Measurements from ENCODE around the gene PPP4R4.
"Not testable (repeated sequence)": the region's sequence is repeated elsewhere in the genome, so short reads cannot be mapped to it uniquely, and the experiment has no call there.

PPP4R4 gene

GRCh38 chr14:94179244-94179643 is 5.1 kb downstream of the PPP4R4 start:
- Histone ChIP-seq H3K27ac (ENCODE audit: low read depth, low read length) (no peak overlapping the region), H3K36me3 (ENCODE audit: control insufficient read depth, insufficient read depth, low read length) (no peaks in the 10 kb centered on the region), H3K4me3 (ENCODE audit: low read depth, low read length) (no peak overlapping the region), H3K9ac (ENCODE audit: low read length) (no peak overlapping the region), H3K27me3 (ENCODE audit: control insufficient read depth, insufficient read depth, low read length) (peaks cover 21% of the 10 kb centered on the region), H3K4me1 (ENCODE audit: control insufficient read depth, insufficient read depth, low read length) (peaks cover 8% of the 10 kb centered on the region; the same call in 1 of the 2 replicates), H3K9me3 (ENCODE audit: control insufficient read depth, insufficient read depth, low read depth, low read length) (no peaks in the 10 kb centered on the region)

DNA sequence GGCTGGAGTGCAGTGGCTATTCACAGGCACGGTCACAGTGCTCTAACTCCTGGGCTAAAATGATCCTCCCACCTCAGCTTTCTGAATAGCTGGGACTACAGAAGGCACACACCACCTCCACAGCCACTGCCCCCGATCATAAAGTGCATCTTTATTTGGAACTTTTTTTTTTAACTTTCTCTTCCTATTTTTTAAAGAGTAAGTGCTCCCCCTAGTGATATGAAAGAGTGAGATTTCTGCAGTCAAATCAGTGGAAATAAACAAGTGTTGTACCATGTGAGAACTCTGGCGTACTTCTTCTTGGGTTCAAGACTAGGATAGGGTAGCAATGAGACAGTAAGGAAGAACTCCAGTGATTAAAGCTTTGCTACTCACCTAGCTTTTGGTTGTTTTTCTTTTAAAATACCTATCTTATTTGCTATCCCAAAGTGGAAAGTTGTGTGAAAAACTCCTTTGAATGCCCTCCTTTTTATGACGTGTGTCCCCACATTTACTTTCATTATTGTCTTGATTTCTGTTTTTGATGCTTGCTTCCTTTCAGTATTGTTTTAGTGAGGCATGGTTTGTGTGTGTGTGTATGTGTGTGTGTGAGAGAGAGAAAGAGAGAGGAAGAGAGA is 6.6 kb downstream of the PPP4R4 start:
- Histone ChIP-seq H3K9ac (ENCODE audit: low read length) (no peak overlapping the region), H3K27ac (ENCODE audit: low read depth, low read length) (no peak overlapping the region), H3K27me3 (ENCODE audit: control insufficient read depth, insufficient read depth, low read length) (peaks cover 12% of the 10 kb centered on the region), H3K36me3 (ENCODE audit: control insufficient read depth, insufficient read depth, low read length) (no peaks in the 10 kb centered on the region), H3K9me3 (ENCODE audit: control insufficient read depth, insufficient read depth, low read depth, low read length) (no peaks in the 10 kb centered on the region), H3K4me3 (ENCODE audit: low read depth, low read length) (no peak overlapping the region), H3K4me1 (ENCODE audit: control insufficient read depth, insufficient read depth, low read length) (peaks cover 7% of the 10 kb centered on the region; the same call in 1 of the 2 replicates)

DNA sequence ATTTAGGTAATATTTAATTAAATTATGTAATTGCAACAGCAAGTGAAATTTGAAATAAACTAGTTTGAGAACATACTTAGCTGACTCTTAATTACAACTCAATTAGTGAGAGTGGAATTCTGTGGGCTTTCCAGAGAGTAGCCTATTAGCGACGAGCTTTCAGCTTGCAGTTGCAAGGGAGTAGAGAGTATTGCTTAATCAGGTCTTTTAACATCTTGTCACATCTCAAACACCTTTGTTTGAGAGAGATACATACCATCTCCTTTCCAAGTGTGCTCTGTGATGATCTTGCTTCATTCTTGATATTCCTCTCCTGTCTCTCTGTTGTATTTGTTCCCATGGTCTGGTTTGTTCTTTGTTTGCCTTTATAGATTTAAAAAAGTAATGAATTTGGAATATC is 7.7 kb downstream of the PPP4R4 start:
- H3K9ac ChIP-seq (ENCODE audit: low read length) = no peak overlapping the region
- peaks cover under 1% of the 10 kb centered on the region; the same call in 1 of the 2 replicates for H3K27me3 ChIP-seq (ENCODE audit: control insufficient read depth, insufficient read depth, low read length)
- H3K4me1 ChIP-seq (ENCODE audit: control insufficient read depth, insufficient read depth, low read length) = 0 out of 2 replicates have a peak, but pooled peaks cover 6% of the 10 kb centered on the region
- H3K27ac ChIP-seq (ENCODE audit: low read depth, low read length) = no peak overlapping the region
- H3K36me3 ChIP-seq (ENCODE audit: control insufficient read depth, insufficient read depth, low read length) = no peaks in the 10 kb centered on the region
- no peak overlapping the region for H3K4me3 ChIP-seq (ENCODE audit: low read depth, low read length)
- no peaks in the 10 kb centered on the region for H3K9me3 ChIP-seq (ENCODE audit: control insufficient read depth, insufficient read depth, low read depth, low read length)

GRCh38 chr14:94192536-94192935 is 18.4 kb downstream of the PPP4R4 start:
- peaks cover 5% of the 10 kb centered on the region for H3K4me1 ChIP-seq (ENCODE audit: control insufficient read depth, insufficient read depth, low read length)
- H3K9ac ChIP-seq (ENCODE audit: low read length) = no peak overlapping the region

DNA sequence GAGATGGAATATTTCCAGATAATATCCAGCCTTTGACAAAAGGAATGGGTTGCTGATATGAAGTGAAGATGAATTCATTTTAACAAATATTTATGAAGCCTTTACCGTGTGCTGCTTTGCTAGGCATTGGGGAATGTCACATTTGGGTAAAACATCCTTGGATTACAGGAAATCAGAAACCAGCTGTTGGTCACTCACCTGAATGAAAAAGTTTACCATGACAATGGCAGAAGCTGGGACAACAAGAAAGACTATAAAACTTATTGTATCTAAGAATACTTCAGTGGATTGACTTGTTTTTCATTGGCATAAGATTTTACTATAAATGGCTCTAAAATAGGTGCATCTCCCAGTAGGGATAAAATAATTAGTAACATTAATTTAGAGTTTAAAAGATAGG is 19.7 kb downstream of the PPP4R4 start:
- H3K36me3 ChIP-seq (ENCODE audit: control insufficient read depth, insufficient read depth, low read length) = no peaks in the 10 kb centered on the region
- 0 out of 2 replicates have a peak overlapping the region, but pooled peaks have one; percentile 20 for H3K27ac ChIP-seq (ENCODE audit: low read depth, low read length)
- H3K9me3 ChIP-seq (ENCODE audit: control insufficient read depth, insufficient read depth, low read depth, low read length) = peaks cover 4% of the 10 kb centered on the region; the same call in 1 of the 2 replicates
- no peaks in the 10 kb centered on the region for H3K27me3 ChIP-seq (ENCODE audit: control insufficient read depth, insufficient read depth, low read length)
- H3K9ac ChIP-seq (ENCODE audit: low read length) = no peak overlapping the region
- H3K4me3 ChIP-seq (ENCODE audit: low read depth, low read length) = no peak overlapping the region
- peaks cover 5% of the 10 kb centered on the region for H3K4me1 ChIP-seq (ENCODE audit: control insufficient read depth, insufficient read depth, low read length)

More at GRCh38 chr14:94192536-94192935, 18.4 kb downstream of the PPP4R4 start:
- Histone ChIP-seq H3K36me3 (ENCODE audit: control insufficient read depth, insufficient read depth, low read length) (no peaks in the 10 kb centered on the region), H3K9me3 (ENCODE audit: control insufficient read depth, insufficient read depth, low read depth, low read length) (peaks cover 4% of the 10 kb centered on the region; the same call in 1 of the 2 replicates), H3K27me3 (ENCODE audit: control insufficient read depth, insufficient read depth, low read length) (no peaks in the 10 kb centered on the region), H3K27ac (ENCODE audit: low read depth, low read length) (no peak overlapping the region), H3K4me3 (ENCODE audit: low read depth, low read length) (no peak overlapping the region)

GRCh38 chr14:94196057-94196456 is 21.9 kb downstream of the PPP4R4 start:
- H3K27me3 ChIP-seq (ENCODE audit: control insufficient read depth, insufficient read depth, low read length) = no peaks in the 10 kb centered on the region
- H3K4me1 ChIP-seq (ENCODE audit: control insufficient read depth, insufficient read depth, low read length) = peaks cover 5% of the 10 kb centered on the region
- no peak overlapping the region for H3K4me3 ChIP-seq (ENCODE audit: low read depth, low read length)
- H3K27ac ChIP-seq (ENCODE audit: low read depth, low read length) = no peak overlapping the region
- H3K9me3 ChIP-seq (ENCODE audit: control insufficient read depth, insufficient read depth, low read depth, low read length) = peaks cover 14% of the 10 kb centered on the region
- no peak overlapping the region for H3K9ac ChIP-seq (ENCODE audit: low read length)
- no peaks in the 10 kb centered on the region for H3K36me3 ChIP-seq (ENCODE audit: control insufficient read depth, insufficient read depth, low read length)

DNA sequence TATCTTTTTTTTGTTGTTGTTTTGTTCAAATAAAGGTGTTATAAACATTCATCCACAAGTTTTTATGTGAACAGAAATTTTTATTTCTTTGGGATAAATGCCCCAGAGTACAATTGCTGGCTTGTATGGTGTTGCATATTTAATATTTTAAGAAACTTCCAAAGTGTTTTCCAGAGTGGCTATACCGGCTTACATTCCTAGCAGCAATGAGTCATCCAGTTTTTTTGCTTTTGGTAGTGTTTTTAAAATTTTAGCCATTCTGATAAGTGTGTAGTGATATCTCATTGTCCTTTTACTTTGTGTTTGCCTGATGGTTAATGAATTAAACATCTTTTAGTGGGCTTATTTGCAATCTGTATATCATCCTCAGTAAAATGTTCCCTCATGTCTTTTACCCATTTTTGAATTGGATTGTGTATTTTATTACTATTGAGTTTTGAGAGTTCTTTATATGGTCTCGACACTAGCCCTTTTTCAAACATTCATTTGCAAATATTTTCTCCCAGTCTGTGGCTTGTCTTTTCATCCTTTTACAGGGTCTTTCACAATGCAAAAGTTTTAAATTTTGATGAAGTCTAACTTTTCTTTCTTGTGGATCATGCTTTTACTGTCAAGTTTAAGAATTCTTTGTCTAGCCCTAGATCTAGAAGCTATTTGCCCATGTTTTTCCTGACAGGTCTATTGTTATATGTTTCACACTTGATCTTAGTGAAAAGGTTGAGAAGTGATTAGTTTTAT is 29.5 kb downstream of the PPP4R4 start:
- Histone ChIP-seq H3K4me1 (ENCODE audit: control insufficient read depth, insufficient read depth, low read length) (no peaks in the 10 kb centered on the region), H3K27ac (ENCODE audit: low read depth, low read length) (no peak overlapping the region), H3K9ac (ENCODE audit: low read length) (no peak overlapping the region), H3K9me3 (ENCODE audit: control insufficient read depth, insufficient read depth, low read depth, low read length) (peaks cover 10% of the 10 kb centered on the region), H3K36me3 (ENCODE audit: control insufficient read depth, insufficient read depth, low read length) (no peaks in the 10 kb centered on the region), H3K4me3 (ENCODE audit: low read depth, low read length) (no peak overlapping the region), H3K27me3 (ENCODE audit: control insufficient read depth, insufficient read depth, low read length) (no peaks in the 10 kb centered on the region)

DNA sequence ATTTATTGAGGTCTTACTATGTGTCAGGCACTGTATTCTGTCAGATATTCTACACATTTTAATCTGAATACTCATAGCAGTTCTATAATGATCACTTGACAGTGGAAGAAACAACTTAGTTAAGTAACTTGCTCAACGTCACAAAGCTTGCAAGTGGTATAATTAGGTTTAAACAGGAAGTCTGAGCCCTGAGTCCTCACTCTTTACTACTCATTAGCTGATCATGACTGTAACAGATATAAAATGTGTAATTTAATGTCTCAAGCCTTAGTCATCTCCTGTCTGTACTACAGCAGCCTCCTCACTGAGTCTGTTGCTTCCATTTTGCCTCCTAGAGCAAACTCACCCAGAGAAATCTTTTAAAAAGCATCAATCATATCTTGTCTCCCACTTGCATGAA is 38.9 kb downstream of the PPP4R4 start:
- Histone ChIP-seq H3K4me1 (ENCODE audit: control insufficient read depth, insufficient read depth, low read length) (no peaks in the 10 kb centered on the region), H3K27ac (ENCODE audit: low read depth, low read length) (no peak overlapping the region), H3K36me3 (ENCODE audit: control insufficient read depth, insufficient read depth, low read length) (no peaks in the 10 kb centered on the region), H3K4me3 (ENCODE audit: low read depth, low read length) (no peak overlapping the region), H3K27me3 (ENCODE audit: control insufficient read depth, insufficient read depth, low read length) (no peaks in the 10 kb centered on the region), H3K9ac (ENCODE audit: low read length) (no peak overlapping the region), H3K9me3 (ENCODE audit: control insufficient read depth, insufficient read depth, low read depth, low read length) (peaks cover 7% of the 10 kb centered on the region)

DNA sequence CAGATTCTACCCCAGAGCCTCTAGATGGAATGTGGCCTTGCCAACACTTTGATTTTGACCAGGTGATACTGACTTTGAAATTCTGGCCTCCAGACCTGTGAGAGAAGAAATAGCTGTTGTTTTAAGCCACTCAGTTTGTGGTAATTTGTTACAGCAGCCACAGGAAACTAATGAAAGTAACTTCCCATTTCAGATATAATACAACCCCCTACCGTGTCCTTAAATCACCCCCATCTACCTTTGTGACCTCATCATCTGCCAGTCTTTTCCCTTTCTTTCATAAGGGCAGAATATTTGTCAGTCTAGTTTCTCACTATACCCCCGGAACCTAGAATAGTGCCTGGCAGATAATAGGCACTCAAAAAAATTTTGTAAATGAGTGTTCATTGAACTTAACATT is 39.6 kb downstream of the PPP4R4 start:
- Histone ChIP-seq H3K27me3 (ENCODE audit: control insufficient read depth, insufficient read depth, low read length) (no peaks in the 10 kb centered on the region), H3K27ac (ENCODE audit: low read depth, low read length) (no peak overlapping the region), H3K36me3 (ENCODE audit: control insufficient read depth, insufficient read depth, low read length) (no peaks in the 10 kb centered on the region), H3K4me3 (ENCODE audit: low read depth, low read length) (no peak overlapping the region), H3K9me3 (ENCODE audit: control insufficient read depth, insufficient read depth, low read depth, low read length) (peaks cover 7% of the 10 kb centered on the region), H3K9ac (ENCODE audit: low read length) (no peak overlapping the region), H3K4me1 (ENCODE audit: control insufficient read depth, insufficient read depth, low read length) (no peaks in the 10 kb centered on the region)

- H3K9me3 ChIP-seq (ENCODE audit: control insufficient read depth, insufficient read depth, low read depth, low read length) = peaks cover 12% of the 10 kb centered on the region
- H3K27me3 ChIP-seq (ENCODE audit: control insufficient read depth, insufficient read depth, low read length) = no peaks in the 10 kb centered on the region
- H3K27ac ChIP-seq (ENCODE audit: low read depth, low read length) = no peak overlapping the region
- no peaks in the 10 kb centered on the region for H3K4me1 ChIP-seq (ENCODE audit: control insufficient read depth, insufficient read depth, low read length)
- no peak overlapping the region for H3K4me3 ChIP-seq (ENCODE audit: low read depth, low read length)
- H3K36me3 ChIP-seq (ENCODE audit: control insufficient read depth, insufficient read depth, low read length) = no peaks in the 10 kb centered on the region
- H3K9ac ChIP-seq (ENCODE audit: low read length) = no peak overlapping the region
Observed at GRCh38 chr14:94217116-94217515, 43.0 kb downstream of the PPP4R4 start.

DNA sequence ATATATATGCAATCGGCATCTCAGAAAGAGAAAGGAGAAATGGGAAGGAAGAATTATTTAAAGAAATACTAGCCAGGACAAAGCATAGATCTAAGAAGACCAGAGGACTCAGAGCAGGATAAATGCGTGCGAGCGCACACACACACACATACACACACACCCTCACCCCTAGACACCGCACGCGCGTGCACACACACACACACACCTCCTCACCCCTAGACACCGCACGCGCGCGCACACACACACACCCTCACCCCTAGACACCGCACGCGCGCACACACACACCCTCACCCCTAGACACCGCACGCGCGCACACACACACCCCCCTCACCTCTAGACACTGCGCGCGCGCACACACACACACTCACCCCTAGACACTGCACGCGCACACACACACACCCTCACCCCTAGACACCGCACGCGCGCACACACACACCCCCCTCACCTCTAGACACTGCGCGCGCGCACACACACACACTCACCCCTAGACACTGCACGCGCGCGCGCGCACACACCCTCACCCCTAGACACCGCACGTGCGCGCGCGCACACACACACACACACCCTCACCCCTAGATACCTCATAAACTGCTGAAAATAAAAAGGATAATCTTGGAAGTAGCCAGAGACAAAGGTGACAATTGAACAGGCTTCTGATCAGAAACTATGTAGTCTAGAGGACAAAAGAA is 44.2 kb downstream of the PPP4R4 start:
- H3K9me3 ChIP-seq (ENCODE audit: control insufficient read depth, insufficient read depth, low read depth, low read length); H3K27me3 ChIP-seq (ENCODE audit: control insufficient read depth, insufficient read depth, low read length); H3K4me3 ChIP-seq (ENCODE audit: low read depth, low read length); H3K27ac ChIP-seq (ENCODE audit: low read depth, low read length); H3K4me1 ChIP-seq (ENCODE audit: control insufficient read depth, insufficient read depth, low read length); H3K9ac ChIP-seq (ENCODE audit: low read length); H3K36me3 ChIP-seq (ENCODE audit: control insufficient read depth, insufficient read depth, low read length): not testable (repeated sequence)
